ENCODE results near the gene ATXN1.

DNA sequence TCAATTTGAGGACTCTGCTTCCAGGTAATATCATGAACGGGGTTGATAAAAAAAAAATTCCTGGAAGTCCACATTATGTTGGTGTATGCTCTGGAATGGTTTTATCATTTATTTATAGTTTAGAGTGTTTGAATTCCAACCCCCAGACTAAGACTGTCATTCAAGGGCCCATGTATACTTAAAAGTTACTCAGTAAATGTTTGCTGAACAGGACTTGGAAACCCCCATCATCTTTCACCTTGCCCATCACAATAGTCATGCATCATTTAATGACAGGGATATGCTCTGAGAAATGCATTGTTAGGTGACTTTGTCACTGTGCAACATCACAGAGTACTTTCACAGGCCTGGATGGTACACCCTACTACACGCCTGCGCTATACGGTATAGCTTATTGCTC lies 104.8 kb downstream of the ATXN1 start:
- no peak for TF ChIP-seq KDM1A (IDR thresholded peaks at IDR 0.05; ENCODE audit: low read depth)
- TF ChIP-seq, protein P1, sequence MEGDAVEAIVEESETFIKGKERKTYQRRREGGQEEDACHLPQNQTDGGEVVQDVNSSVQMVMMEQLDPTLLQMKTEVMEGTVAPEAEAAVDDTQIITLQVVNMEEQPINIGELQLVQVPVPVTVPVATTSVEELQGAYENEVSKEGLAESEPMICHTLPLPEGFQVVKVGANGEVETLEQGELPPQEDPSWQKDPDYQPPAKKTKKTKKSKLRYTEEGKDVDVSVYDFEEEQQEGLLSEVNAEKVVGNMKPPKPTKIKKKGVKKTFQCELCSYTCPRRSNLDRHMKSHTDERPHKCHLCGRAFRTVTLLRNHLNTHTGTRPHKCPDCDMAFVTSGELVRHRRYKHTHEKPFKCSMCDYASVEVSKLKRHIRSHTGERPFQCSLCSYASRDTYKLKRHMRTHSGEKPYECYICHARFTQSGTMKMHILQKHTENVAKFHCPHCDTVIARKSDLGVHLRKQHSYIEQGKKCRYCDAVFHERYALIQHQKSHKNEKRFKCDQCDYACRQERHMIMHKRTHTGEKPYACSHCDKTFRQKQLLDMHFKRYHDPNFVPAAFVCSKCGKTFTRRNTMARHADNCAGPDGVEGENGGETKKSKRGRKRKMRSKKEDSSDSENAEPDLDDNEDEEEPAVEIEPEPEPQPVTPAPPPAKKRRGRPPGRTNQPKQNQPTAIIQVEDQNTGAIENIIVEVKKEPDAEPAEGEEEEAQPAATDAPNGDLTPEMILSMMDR (IDR thresholded peaks at IDR 0.05), result no peak
- TF ChIP-seq EP300 (IDR thresholded peaks at IDR 0.05), result no peak
- no peak for TF ChIP-seq POLR2A (IDR thresholded peaks at IDR 0.05; ENCODE audit: low read length)
- no peak for TF ChIP-seq HDAC2 (IDR thresholded peaks at IDR 0.05)
